ENCODE measurements around the gene TMX1. TPM values are rescaled to one million over a fixed set of nuclear protein-coding genes. Genes with fewer than 3 reads are reported as not detected.

TMX1 gene
- polyA plus RNA-seq, 3 donors, result 9.0 to 14.7 (median 9.5) TPM

DNA sequence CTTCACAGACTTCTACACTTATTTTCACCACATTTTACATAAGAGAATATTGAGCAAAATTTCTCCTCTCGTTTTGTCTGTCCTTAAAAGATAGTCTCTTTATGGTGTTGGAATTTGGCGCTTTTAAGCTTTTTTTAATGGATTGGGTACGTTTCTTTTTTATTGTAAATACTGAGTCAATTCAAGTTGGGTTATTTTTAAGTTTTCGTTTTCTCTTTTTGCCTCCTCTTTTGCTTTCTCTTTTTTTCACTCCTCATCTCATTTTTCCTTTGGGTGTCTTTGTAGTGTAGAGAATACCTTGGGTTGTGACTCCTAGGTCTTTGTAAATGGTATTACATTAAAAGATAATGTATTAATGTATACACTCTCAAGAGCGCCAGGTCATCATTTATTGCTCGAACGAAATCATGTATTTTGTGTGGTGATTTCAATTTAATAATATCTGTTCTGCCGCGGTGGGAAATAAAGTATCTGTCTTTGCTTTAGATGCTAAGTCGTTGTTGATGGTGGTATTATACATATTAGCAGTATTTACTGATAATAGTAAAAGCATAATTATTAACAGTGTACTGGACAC, 845 bp downstream of the TMX1 start:
- WGBS, 3 donors, result 10 to 15% (median 15%) methylated on average over 10 of the region's 10 CpGs
- no peak overlapping the region for H3K27ac ChIP-seq (ENCODE audit: low read depth, low read length)

DNA sequence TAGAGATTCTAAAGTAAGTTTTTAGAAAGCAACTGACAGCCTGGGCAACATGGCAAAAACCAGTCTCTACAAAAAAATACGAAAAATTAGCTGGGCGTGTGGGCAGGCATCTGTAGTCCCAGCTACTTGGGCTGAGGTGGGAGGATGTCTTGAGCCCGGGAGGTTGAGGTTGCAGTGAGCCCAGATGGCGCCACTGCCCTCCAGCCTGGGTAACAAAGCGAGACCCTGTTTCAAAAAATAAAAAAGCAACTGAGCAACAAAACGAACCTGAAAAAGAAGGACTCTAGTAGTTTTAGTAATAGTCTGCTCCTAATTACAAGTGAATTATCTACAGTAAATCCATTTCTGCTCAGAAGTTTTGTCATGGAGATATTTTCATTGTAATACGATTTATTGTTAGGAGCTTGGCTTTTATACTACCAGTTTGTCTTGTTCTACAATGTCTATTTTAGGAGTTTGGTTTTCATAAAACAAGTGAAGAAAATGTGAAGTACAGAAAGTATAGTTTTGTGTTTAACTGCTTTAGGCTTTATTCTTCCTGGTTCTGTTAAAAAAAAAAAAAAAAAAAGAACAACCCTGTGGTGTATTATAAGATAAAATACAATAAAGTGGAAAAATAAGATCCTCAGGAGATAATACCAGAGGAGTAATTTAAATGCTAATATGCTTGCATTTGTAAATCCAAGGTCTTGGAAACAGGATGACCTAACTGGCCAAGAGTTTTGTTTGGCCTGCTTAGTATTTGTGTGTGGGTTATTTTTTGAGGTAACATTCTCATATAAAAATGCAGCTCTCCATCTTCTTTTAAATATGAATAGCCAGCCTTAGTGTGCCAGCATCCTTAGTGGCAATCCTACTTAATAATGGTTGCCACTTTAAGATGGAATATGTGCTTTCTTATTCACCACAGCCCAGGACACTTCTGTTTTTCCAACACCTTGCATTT, 2.8 kb downstream of the TMX1 start:
- 67 to 71% (median 70%) methylated on average over 7 of the region's 7 CpGs for whole genome bisulfite sequencing, 3 donors
- H3K27ac ChIP-seq (ENCODE audit: low read depth, low read length), result no peak overlapping the region

DNA sequence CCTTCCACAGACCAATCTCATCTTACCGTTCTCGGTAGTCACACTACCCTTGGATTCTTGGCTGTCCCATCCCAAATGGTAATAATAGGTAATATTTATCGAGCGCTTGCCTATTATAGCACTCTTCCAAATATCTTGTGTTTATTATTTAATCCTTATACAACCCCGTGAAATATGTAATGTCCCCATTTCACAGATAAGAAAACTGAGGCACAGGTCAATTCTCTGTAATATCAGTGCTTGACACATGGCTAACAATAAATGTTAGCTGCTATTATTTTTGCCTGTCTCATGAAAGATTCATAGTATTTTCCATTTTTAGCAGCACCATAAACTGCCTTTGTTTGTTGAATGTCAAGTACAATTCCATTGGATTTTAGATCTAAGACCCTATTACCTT, 4.5 kb downstream of the TMX1 start:
- no peak overlapping the region for H3K27ac ChIP-seq (ENCODE audit: low read depth, low read length)
- 96 to 99% (median 96%) methylated on average over 5 of the region's 5 CpGs for WGBS, 3 donors

DNA sequence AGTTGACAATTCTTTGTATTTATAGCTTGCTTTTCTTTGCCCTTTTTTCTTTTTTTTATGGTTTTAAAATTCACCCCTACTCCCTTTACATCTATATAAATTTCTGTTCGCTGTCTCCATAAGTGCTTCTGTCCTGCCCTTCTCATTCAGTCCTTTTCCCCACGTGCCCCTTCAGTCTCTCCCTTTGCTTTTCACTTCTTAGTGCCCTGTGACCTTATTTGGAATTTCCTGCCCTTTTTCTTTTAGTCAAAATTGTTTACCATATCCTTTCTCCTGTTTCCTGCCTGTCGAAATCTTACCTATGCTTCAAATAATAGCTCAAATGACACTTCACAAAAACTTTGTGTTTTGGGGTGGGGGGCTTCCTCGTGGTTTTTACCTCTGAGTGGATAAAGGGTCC, 6.0 kb downstream of the TMX1 start:
- WGBS, 3 donors, result 62 to 77% (median 65%) methylated on average over 4 of the region's 4 CpGs
- H3K27ac ChIP-seq (ENCODE audit: low read depth, low read length), result no peak overlapping the region

DNA sequence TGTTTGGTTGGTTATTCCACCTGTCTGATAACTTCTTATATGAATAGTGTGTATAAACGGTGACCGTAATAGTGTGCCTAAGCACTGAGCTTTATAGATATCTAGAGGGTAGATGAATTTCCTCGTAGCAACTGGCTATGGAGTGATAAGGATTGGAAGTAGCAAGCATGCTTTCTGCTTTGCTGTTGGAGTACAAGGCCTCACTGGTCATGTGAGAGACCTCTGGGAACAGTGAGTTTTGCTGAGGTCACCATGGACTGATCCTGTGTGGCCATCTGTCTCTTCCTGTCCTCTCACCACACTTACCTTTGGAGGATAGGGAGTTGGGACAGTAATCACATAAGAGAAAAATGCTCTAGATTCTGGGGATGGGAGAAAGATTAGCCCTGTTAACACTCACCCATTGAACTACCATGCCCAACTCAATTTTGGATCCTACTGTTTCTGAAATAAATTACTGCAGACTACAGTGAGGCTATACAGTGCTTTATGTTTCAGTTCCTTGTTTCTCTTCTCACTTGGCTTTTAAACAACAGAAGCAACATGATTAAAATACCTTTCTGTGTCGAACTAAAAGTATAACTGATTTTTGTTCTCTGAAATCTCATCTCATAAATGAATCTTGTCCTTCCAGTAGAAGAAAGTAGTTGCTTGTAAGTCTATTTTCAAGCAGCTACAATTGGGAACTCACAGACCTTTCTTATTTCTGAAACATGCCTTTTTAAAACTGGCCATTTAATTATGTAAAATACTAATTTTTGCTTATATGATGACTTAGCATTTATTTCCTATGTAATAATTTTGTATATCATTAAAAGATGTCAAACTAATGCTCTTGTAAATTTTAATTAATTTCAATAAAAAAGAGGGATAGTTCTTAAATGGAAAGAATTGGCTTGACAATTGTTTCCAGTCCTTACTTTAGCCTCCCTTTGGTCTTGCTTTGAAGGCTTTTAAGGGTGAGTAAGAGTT, 8.3 kb downstream of the TMX1 start:
- WGBS, 3 donors, result 78 to 91% (median 86%) methylated on average over 4 of the region's 4 CpGs

DNA sequence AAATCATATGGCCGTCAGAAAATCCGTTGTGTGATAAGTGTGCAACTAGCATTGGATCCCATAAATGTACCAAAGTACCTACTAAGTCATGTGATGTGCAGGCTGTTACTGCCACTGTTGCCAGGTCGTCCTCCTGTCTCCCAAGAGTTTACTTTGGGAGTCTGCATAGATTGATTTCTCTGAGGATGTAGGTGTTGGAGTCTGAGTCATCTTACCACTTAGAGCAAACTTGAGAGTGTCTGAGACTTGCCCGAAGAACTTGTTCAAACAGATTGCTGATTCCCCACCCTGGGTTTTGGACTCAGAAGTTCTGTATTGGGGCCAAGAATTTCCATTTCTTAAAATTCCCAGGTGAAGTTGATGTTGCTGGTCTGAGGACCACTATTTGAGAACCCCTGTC, 11.4 kb downstream of the TMX1 start:
- 80 to 90% (median 90%) methylated on average over 4 of the region's 4 CpGs for WGBS, 3 donors
- no peak overlapping the region for H3K27ac ChIP-seq (ENCODE audit: low read depth, low read length)

More for the DNA sequence above, 8.3 kb downstream of the TMX1 start:
- H3K27ac ChIP-seq (ENCODE audit: low read depth, low read length), result no peak overlapping the region

DNA sequence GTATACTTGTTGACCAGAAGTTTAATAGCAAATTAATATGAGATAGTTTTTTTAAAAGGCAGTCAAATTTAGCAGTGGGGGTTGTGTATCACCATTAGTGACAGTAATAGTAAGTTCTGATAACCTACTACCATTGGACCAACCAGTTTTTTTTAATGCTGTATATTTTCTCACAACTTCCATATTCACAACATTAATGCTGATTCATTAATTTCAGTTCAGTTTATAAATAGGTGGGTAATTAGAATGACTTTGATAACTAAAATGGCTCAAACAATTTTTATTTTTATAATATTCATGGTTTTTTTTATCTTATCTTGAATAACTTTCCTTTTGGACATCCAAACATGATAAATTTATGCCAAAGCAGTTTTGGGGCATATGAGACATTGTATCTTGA, 13.8 kb downstream of the TMX1 start:
- H3K27ac ChIP-seq (ENCODE audit: low read depth, low read length), result no peak overlapping the region

DNA sequence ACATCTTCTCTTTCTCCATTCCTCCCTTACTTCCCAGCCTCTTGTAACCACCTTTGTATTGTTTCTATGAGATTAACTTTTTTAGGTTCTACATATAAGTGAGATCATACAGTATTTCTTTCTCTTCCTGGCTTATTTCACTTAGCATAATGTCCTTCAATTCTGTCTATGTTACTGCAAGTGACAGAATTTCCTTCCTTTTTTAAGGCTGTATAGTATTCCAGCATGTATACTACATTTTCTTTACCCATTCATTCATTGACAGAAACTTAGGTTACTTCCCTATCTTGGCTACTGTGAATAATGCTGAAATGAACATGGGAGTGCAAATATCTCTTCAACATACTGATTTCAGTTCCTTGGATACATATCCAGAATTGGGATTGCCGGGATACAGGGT, 18.2 kb downstream of the TMX1 start:
- WGBS, 3 donors, result 98 to 100% (median 99%) methylated on average over 1 of the region's 1 CpG
- H3K27ac ChIP-seq (ENCODE audit: low read depth, low read length), result no peak overlapping the region

DNA sequence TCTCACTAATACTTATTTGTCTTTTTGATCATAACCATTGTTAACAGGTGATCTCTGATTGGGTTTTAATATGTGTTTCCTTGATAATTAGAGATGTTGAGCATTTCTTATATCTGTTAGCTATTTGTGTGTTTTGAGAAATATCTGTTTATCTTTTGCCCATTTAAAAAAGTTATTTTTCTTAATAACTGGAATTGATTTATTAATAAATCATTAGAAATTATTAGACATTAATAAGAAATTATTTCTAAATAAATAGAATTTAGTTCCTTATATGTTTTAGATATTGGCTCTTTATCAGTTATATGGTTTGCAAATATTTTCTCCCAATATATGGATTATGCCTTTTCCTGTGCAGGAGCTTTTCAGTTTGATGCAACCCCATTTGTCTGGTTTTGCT, 18.7 kb downstream of the TMX1 start:
- no peak overlapping the region for H3K27ac ChIP-seq (ENCODE audit: low read depth, low read length)

DNA sequence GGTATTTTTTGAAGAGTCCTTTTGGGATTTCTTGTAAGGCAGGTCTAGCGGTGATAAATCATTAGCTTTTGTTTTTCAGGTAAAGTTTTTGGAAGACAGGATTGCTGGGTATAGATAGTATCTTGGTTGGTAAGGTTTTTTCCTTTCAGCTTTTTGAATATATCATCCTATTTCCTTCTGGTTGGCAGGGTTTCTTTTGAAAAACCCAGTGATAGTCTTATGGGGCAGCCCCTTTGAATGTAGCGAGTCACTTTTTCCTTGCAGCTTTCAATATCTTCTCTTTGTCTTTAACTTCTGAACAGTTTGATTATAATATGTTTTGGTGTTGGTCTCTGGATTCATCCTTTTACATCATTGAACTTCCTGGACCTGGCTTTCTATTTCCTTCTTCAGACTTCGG, 20.2 kb downstream of the TMX1 start:
- no peak overlapping the region for H3K27ac ChIP-seq (ENCODE audit: low read depth, low read length)
- 95 to 97% (median 96%) methylated on average over 3 of the region's 3 CpGs for WGBS, 3 donors

DNA sequence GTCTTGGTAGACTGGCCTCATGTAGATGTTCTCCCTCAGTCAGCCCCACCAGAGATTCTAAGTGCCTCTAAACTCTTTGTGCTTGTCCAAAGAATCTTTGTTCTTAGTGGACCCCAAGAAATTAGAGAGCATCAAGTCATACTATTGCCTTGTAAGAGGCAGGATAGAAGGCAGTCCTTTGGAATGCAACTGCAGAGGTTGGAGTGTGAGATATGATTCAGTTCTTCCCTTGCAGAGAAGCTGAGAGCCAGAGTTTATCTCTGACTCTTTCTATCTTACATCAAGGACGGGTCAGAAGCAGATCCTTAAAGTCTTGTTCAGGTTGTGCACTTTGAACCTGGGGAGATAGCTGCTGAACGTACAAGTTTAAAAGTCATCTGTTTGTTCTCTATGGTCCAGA, 21.1 kb downstream of the TMX1 start:
- H3K27ac ChIP-seq (ENCODE audit: low read depth, low read length), result no peak overlapping the region
- WGBS, 3 donors, result 80 to 95% (median 92%) methylated on average over 2 of the region's 2 CpGs

DNA sequence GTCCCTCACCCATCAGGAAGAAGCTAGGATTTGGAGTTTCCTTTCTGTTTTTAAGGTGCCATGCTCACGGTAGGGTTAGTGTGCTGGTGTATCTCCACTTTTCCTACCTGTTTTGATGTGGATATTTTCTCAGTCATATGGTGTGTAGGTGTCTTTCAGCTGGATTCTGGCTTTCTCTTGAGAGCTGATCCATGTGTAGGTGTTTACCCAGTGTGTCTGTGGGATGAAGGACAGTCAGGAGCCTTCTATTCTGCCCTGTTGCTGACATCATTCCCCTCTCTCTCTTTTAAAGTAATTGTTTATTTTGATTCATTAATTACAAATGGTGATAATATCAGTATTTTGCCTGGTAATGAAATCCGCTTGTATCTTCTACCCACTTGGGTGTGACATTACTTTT, 22.8 kb downstream of the TMX1 start:
- no peak overlapping the region for H3K27ac ChIP-seq (ENCODE audit: low read depth, low read length)
- WGBS, 3 donors, result 88 to 93% (median 91%) methylated on average over 2 of the region's 2 CpGs

DNA sequence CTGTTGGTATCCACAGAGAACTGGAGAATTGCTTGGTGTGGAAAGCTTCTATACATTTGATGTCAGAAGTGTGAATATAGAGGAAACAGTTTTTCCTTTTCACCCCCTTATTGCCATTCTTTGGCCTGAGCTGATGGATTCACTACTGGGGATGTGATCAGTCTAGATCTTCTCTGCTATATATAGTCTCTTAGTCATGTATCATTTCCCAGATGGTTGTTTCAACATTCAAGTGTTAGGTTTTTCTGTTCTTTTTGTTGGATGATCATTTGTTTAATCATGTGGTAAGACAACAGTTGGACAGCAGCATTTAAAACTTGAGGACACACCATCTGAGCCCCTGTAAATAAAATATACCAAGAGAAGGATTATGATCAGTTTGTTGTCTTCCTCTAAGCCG, 29.6 kb downstream of the TMX1 start:
- H3K27ac ChIP-seq (ENCODE audit: low read depth, low read length), result no peak overlapping the region
- WGBS, 3 donors, result 90 to 97% (median 91%) methylated on average over 1 of the region's 1 CpG

DNA sequence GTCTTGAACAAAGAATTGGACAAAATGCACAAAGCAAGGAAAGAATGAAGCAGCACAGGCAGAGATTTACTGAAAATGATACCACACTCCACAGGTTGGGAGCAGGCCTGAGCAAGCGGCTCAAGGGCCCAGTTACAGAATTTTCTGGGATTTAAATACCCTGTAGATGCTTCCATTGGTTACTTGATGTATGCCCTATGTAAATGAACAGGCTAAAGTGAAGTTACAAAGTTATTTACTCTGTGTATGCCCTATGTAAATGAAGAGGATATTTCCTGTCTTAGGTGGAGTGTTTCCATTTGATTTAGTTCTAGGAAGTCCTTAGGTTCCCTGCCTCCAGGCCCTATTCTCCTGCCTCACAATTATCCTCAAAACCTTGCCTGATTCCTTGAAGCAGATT, 36.6 kb downstream of the TMX1 start:
- 91 to 96% (median 96%) methylated on average over 1 of the region's 1 CpG for WGBS, 3 donors
- H3K27ac ChIP-seq (ENCODE audit: low read depth, low read length), result no peak overlapping the region

DNA sequence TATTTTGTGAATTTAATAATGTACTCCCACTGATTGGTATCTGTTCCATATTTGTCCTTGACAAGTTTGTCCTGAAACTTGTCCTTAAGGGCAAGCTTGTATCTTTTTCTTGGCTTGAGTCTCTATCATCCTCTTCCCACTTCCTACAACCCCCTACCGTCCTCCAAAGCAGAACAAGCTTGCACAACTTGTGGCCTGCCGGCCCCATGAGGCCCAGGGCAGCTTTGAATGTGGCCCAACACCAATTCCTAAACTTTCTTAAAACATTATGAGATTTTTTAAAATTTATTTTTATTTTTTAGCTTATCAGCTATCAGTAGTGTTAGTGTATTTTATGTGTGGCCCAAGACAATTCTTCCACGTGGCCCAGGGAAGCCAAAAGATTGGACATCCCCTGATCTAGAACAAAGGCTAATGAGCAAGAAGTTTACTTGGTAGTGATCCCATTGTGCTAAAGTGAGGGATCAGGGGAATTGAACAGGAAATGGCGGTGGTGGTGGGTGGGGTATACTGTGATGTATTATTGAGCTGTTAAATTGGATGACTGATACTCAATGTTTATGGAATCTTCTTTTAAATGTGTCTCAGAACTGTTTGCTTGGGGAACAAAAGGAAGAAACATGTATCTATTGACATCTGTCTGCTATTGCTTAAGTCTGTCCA, 37.8 kb downstream of the TMX1 start:
- H3K27ac ChIP-seq (ENCODE audit: low read depth, low read length), result no peak overlapping the region
- WGBS, 3 donors, result 45 to 77% (median 49%) methylated on average over 4 of the region's 4 CpGs

DNA sequence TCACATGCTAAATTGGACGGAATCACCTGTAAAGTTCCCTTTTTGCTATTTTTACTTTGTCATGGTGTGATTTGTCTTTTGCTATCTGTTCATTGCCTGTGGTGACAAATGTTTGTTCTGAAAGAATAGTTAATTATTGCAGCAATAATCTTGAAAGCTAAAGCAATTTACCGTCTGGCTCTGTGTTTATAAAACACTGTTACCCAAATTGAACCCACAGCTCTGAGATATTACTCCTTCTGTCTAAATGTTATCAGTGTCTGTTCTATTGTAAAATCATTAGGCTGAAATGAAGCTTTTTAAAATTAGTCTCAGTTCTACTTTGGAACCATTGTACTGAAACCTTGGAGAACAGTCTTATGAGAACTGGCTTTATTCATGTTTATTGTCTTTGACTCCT, 42.5 kb downstream of the TMX1 start:
- 43 to 59% (median 47%) methylated on average over 2 of the region's 2 CpGs for WGBS, 3 donors

DNA sequence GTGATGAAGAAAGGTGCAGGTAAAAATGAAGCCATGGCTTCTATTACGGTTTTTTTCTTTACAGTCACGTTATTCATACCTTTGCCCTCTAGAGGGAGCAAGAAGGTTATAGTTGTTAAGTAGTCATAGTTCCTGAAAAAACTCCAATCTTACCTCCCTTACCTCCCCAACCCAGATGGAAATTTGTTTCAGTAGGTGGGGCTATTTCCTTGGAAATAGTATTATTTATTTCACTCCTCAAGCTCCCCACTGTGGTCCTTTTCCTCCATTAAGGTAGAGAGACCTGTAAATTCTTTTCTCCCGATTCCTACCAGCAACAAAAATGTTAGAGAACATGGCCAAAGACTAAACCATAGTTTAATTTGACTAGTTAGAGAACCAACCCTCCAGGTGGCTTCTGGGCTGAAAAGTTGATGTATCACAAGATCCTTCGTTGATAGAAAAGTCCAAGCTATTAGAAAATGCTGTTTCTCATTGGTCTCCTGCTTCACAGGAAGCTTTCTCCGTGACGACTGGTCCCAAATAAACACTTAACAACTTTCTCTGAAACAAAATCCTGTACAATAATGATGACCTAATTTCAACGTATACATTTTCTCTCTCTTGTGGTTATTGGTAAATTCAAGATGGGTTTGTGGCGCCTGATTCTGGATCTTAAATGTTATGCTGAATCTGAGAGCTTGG, 43.5 kb downstream of the TMX1 start:
- H3K27ac ChIP-seq (ENCODE audit: low read depth, low read length), result no peak overlapping the region
- 55 to 67% (median 65%) methylated on average over 8 of the region's 8 CpGs for WGBS, 3 donors

More for the DNA sequence above, 42.5 kb downstream of the TMX1 start:
- H3K27ac ChIP-seq (ENCODE audit: low read depth, low read length), result no peak overlapping the region

DNA sequence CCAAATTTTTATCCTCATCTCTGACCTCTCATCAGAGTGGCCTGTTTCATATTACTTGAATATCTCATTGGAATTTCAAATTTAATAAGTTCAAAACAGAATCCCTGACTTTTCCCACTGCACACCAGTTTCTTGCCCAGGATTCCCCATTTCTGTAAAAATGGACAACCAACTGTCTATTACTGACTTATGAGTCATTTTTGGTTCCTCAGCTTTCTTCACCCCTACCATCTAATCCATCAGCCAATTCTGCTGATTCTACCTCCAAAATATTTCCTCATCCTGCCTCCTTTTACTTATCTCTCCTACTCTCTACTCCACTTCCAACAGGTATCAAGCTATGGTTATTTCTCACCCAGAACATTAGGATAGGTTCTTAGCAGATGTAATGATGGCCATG, 44.2 kb downstream of the TMX1 start:
- H3K27ac ChIP-seq (ENCODE audit: low read depth, low read length), result no peak overlapping the region

Measured in adipose tissue (tissue), 3 donors.